Mesenchymal stem cell (in vitro differentiated cells and primary cell): ENCODE measurements around the gene KLK14.
A peak's percentile ranks its signal among the peaks of the same experiment; 100 is the strongest.

ENCODE experiments used
- DNase-seq: peaks from one replicate; pipeline ENCODE4 v3.0.0-alpha.2; 2013
- H2AFZ ChIP-seq: one replicate; pipeline ENCODE4 v1.6.1; 2013; ENCODE audit warnings: low read depth, mild to moderate bottlenecking, control low read depth, inconsistent platforms, low read length, moderate library complexity
- H2AK5ac ChIP-seq: 2 replicates; pipeline ENCODE4 v1.6.1; 2013; ENCODE audit warnings: low read length, moderate library complexity, mild to moderate bottlenecking, inconsistent platforms; ENCODE audit not compliant: severe bottlenecking
- H2BK120ac ChIP-seq: one replicate; pipeline ENCODE4 v1.6.1; 2013; ENCODE audit warnings: low read depth, mild to moderate bottlenecking, inconsistent platforms, low read length, moderate library complexity
- H2BK12ac ChIP-seq, 2 experiments: one replicate each; pipeline ENCODE4 v1.6.1; 2013; ENCODE audit warnings: inconsistent platforms in 2 of 2, low read length in 2 of 2, mild to moderate bottlenecking in 2 of 2, moderate library complexity in 2 of 2, control low read depth in 1 of 2
- H2BK15ac ChIP-seq: one replicate; pipeline ENCODE4 v1.6.1; 2013; ENCODE audit warnings: mild to moderate bottlenecking, low read depth, inconsistent platforms; ENCODE audit not compliant: poor library complexity, severe bottlenecking
- H2BK5ac ChIP-seq: 2 replicates; pipeline ENCODE4 v1.6.1; 2013; ENCODE audit warnings: low read depth, mild to moderate bottlenecking, low read length, control low read depth, inconsistent platforms; ENCODE audit not compliant: poor library complexity, severe bottlenecking
- H3K14ac ChIP-seq, 2 experiments: one replicate each; pipeline ENCODE4 v1.6.1; 2013; ENCODE audit warnings: inconsistent platforms in 2 of 2, low read length in 2 of 2, control low read depth in 1 of 2, mild to moderate bottlenecking in 1 of 2, moderate library complexity in 1 of 2
- H3K18ac ChIP-seq, 2 experiments: one replicate each; pipeline ENCODE4 v1.6.1; 2013; ENCODE audit warnings: inconsistent platforms in 2 of 2, low read length in 2 of 2, control low read depth in 1 of 2, low read depth in 1 of 2, mild to moderate bottlenecking in 1 of 2
- H3K23ac ChIP-seq, 2 experiments: one replicate each; pipeline ENCODE4 v1.6.1; 2013; ENCODE audit warnings: inconsistent platforms in 2 of 2, low read length in 2 of 2, mild to moderate bottlenecking in 2 of 2, moderate library complexity in 2 of 2, control low read depth in 1 of 2
- H3K27ac ChIP-seq: 2 replicates; pipeline ENCODE4 v1.5.1; 2013; ENCODE audit warnings: mild to moderate bottlenecking, moderate library complexity, low read length, control low read depth, inconsistent platforms; ENCODE audit not compliant: poor library complexity, severe bottlenecking
- H3K27me3 ChIP-seq, 2 experiments: 2 replicates each; pipeline versions ENCODE4 v1.6.1 to v1.7.0; 2013; ENCODE audit warnings: low read length in 2 of 2, mild to moderate bottlenecking in 2 of 2, moderate library complexity in 2 of 2, control low read depth in 1 of 2, inconsistent platforms in 1 of 2; ENCODE audit not compliant: control insufficient read depth in 1 of 2, insufficient read depth in 1 of 2
- H3K36me3 ChIP-seq, 2 experiments: 2 replicates each; pipeline versions ENCODE4 v1.6.1 to v1.7.0; 2013; ENCODE audit warnings: low read length in 2 of 2, control low read depth in 1 of 2, inconsistent platforms in 1 of 2, low read depth in 1 of 2, mild to moderate bottlenecking in 1 of 2; ENCODE audit not compliant: insufficient read depth in 2 of 2, control insufficient read depth in 1 of 2
- H3K4ac ChIP-seq, 2 experiments: one replicate each; pipeline ENCODE4 v1.6.1; 2013; ENCODE audit warnings: inconsistent platforms in 2 of 2, low read length in 2 of 2, mild to moderate bottlenecking in 2 of 2, moderate library complexity in 2 of 2, control low read depth in 1 of 2, low read depth in 1 of 2
- H3K4me1 ChIP-seq: 2 replicates; pipeline ENCODE4 v1.6.1; 2013; ENCODE audit warnings: low read depth, low read length, control low read depth; ENCODE audit not compliant: control insufficient read depth, insufficient read depth
- H3K4me2 ChIP-seq: 2 replicates; pipeline ENCODE4 v1.6.1; 2013; ENCODE audit warnings: low read length, mild to moderate bottlenecking, inconsistent platforms; ENCODE audit not compliant: poor library complexity, severe bottlenecking
- H3K4me3 ChIP-seq, 2 experiments: 2 replicates each; pipeline versions ENCODE4 v1.5.1 to v1.7.0; 2013; ENCODE audit warnings: low read length in 2 of 2, mild to moderate bottlenecking in 2 of 2, control low read depth in 1 of 2, low read depth in 1 of 2; ENCODE audit not compliant: insufficient read depth in 1 of 2
- H3K79me1 ChIP-seq: replicated peaks from 2 replicates; pipeline ENCODE4 v1.6.1; 2013; ENCODE audit warnings: mild to moderate bottlenecking, control low read depth, low read length, inconsistent platforms; ENCODE audit not compliant: poor library complexity, severe bottlenecking
- H3K9ac ChIP-seq: 2 replicates; pipeline ENCODE4 v1.7.0; 2013; ENCODE audit warnings: mild to moderate bottlenecking, low read length, moderate library complexity
- H3K9me3 ChIP-seq: 2 replicates; pipeline ENCODE4 v1.7.0; 2013; ENCODE audit warnings: mild to moderate bottlenecking, low read length; ENCODE audit not compliant: control insufficient read depth
- H4K8ac ChIP-seq: one replicate; pipeline ENCODE4 v1.6.1; 2013; ENCODE audit warnings: inconsistent platforms, mild to moderate bottlenecking, low read length, moderate library complexity
- H4K91ac ChIP-seq: one replicate; pipeline ENCODE4 v1.6.1; 2013; ENCODE audit warnings: mild to moderate bottlenecking, low read length, inconsistent platforms
- WGBS: methylation state at CpG from one replicate; pipeline ENCODE4 v1.1.7; 2013; ENCODE audit warnings: mixed read lengths; 5-methylcytosine and 5-hydroxymethylcytosine counted together

KLK14 gene

DNA sequence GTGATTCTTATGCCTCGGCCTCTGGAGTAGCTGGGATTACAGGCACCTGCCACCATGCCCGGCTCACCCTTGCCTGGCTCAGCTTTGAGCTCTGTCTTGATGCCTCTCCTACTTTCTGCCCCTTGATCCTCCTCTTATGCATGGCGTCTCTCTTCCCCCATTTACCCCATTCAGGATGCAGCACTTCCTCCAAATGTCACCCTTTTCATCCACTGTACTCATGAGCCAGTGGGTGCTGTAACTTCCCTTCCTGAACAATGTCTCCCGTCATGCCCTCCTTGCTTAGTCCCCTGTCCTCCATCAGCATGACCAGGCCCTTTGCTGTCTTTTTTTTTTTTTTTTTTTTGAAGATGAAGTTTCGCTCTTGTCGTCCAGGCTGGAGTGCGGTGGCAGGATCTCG, 38.6 kb upstream of the KLK14 start:
- no peak overlapping the region for H2BK15ac ChIP-seq
- 92% methylated on average over 8 of the region's 8 CpGs for WGBS
- H3K27ac ChIP-seq: no peak overlapping the region
- no peak overlapping the region for H3K4me2 ChIP-seq
- H3K27me3 ChIP-seq: peaks cover 0 to 12% of the 10 kb centered on the region in 2 experiments
- no peak for DNase-seq
- H3K4me3 ChIP-seq: no peak overlapping the region
- H2BK5ac ChIP-seq: no peak overlapping the region
- no peak overlapping the region for H2BK120ac ChIP-seq
- H3K18ac ChIP-seq: no peak overlapping the region
- H2AFZ ChIP-seq: no peak overlapping the region
- no peaks in the 10 kb centered on the region for H3K4me1 ChIP-seq
- no peak overlapping the region for H4K91ac ChIP-seq
- no peak overlapping the region for H2BK12ac ChIP-seq
- no peaks in the 10 kb centered on the region for H3K79me1 ChIP-seq
- H3K23ac ChIP-seq: no peak overlapping the region
- no peak overlapping the region for H3K14ac ChIP-seq
- H4K8ac ChIP-seq: no peak overlapping the region
- no peaks in the 10 kb centered on the region for H3K9me3 ChIP-seq
- no peak overlapping the region for H2AK5ac ChIP-seq
- H3K36me3 ChIP-seq: no peaks in the 10 kb centered on the region
- no peak overlapping the region for H3K9ac ChIP-seq
- H3K4ac ChIP-seq: no peak overlapping the region

DNA sequence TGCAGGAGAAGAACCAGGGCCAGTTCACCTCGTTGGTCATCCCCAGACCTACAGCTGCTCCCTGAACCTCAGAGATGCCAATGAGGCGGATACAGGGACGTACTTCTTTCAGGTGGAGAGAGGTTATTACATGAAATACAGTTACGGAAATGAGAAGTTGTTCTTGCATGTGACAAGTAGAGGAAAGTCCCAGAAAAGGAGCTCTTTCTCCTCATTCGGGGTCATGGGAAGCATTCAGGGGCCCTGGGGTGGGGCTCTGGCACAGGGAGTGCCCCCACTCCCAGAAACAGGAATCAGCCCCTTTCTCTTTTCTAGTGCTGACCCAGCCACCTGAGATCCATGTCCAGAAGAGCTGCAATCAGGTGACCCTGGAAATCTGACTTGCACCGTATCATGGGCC, 37.5 kb upstream of the KLK14 start:
- WGBS: 83% methylated on average over 6 of the region's 6 CpGs
- Histone ChIP-seq H3K27ac (no peak overlapping the region), H3K9me3 (no peaks in the 10 kb centered on the region), H3K4me1 (no peaks in the 10 kb centered on the region), H4K91ac (no peak overlapping the region), H3K4ac (no peak overlapping the region), H2BK5ac (no peak overlapping the region), H2BK120ac (no peak overlapping the region), H2BK12ac (peak overlapping the region in 1 of 2 experiments; percentile 18), H3K79me1 (no peaks in the 10 kb centered on the region), H3K4me3 (no peak overlapping the region), H3K36me3 (no peaks in the 10 kb centered on the region), H3K27me3 (peaks cover 0 to 21% of the 10 kb centered on the region in 2 experiments), H3K14ac (no peak overlapping the region), H3K9ac (no peak overlapping the region), H2AK5ac (no peak overlapping the region), H2AFZ (no peak overlapping the region), H3K23ac (no peak overlapping the region), H4K8ac (no peak overlapping the region), H3K18ac (no peak overlapping the region), H3K4me2 (no peak overlapping the region), H2BK15ac (no peak overlapping the region)
- DNase-seq: no peak

DNA sequence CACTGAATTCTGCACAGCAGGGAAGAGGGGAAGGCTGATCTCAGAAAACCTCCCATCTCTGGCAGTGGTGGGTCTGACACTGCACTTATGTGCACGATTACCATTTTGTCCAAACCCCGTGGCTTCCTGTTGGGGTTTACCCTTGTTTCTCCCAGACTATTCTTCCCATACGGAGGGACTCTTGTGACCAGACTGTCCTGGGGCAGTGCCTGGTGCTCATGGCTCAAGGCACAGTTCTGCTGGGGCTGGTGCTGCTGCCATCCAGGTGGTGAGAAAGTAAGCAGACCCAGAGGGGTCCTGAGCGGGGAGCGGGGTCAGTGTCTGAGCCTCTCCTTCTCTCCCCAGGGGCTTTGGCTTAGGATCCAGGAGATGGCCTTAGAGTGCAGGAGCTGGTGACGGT, 36.9 kb upstream of the KLK14 start:
- Histone ChIP-seq H3K9ac (peak overlapping the region; percentile 7), H3K4me2 (no peak overlapping the region), H3K4me1 (no peaks in the 10 kb centered on the region), H2AK5ac (no peak overlapping the region), H2BK15ac (no peak overlapping the region), H4K8ac (no peak overlapping the region), H4K91ac (no peak overlapping the region), H2BK120ac (no peak overlapping the region), H3K36me3 (no peaks in the 10 kb centered on the region), H3K14ac (no peak overlapping the region), H2BK5ac (no peak overlapping the region), H2AFZ (no peak overlapping the region), H3K4me3 (no peak overlapping the region), H3K79me1 (no peaks in the 10 kb centered on the region), H3K18ac (peak overlapping the region in 1 of 2 experiments; percentile 19), H3K4ac (no peak overlapping the region), H3K27me3 (peaks cover 0 to 22% of the 10 kb centered on the region in 2 experiments), H2BK12ac (peak overlapping the region in 1 of 2 experiments; percentile 18), H3K27ac (no peak overlapping the region), H3K23ac (no peak overlapping the region), H3K9me3 (no peaks in the 10 kb centered on the region)
- 87% methylated on average over 6 of the region's 6 CpGs for WGBS
- DNase-seq: no peak

DNA sequence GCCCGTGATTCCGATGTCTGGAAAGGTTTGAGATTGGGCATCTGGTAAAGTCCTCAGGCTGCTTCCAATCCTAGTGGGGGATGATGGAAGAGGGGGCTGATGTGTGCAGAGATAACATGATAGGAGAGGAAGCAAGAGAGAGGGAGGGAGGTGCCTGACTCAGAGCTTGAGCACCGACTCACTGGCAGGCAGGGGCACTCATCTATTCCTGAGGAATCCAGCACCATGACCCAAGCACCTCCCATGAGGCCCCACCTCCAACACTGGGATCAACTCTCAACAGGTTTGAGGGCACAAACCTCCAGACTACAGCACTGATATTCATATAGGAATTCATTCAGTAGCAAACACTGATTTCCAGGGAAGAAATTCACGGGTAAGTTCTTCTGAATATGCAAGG, 36.4 kb upstream of the KLK14 start:
- Histone ChIP-seq H4K8ac (peak overlapping the region; percentile 19), H3K79me1 (no peaks in the 10 kb centered on the region), H2BK12ac (no peak overlapping the region), H3K9ac (peak overlapping the region; percentile 7), H3K27me3 (peaks cover 0 to 25% of the 10 kb centered on the region in 2 experiments), H3K4me1 (no peaks in the 10 kb centered on the region), H2AFZ (no peak overlapping the region), H3K23ac (no peak overlapping the region), H4K91ac (no peak overlapping the region), H2BK120ac (no peak overlapping the region), H2BK5ac (no peak overlapping the region), H3K36me3 (no peaks in the 10 kb centered on the region), H2AK5ac (no peak overlapping the region), H2BK15ac (no peak overlapping the region), H3K4me3 (no peak overlapping the region), H3K4ac (no peak overlapping the region), H3K9me3 (no peaks in the 10 kb centered on the region), H3K27ac (no peak overlapping the region), H3K14ac (no peak overlapping the region), H3K4me2 (no peak overlapping the region), H3K18ac (no peak overlapping the region)
- WGBS: 67% methylated on average over 3 of the region's 4 CpGs
- no peak for DNase-seq
